Endothelial cell of umbilical vein (primary cell): ENCODE data around the gene KRTAP10-2. TPM values are rescaled to one million over a fixed set of nuclear protein-coding genes. Genes with fewer than 3 reads are reported as not detected.

Experiments used
- BruUV-seq: library from RNA; stranded (reverse); fragments of 400-500 nt; replicated peaks from 2 replicates; lab custom pipeline; 2021; lab: Mats Ljungman, UMichigan
- CTCF ChIA-PET: fragments of 300-600, 350-600 bp; sonication (Branson Sonifier 250); formaldehyde crosslinking; loops from one replicate; lab custom pipeline; 2021; ENCODE audit warnings: antibody characterized with exemption, inconsistent platforms; lab: Charles Lee
- POLR2A ChIA-PET: fragments of 300-600, 350-600 bp; sonication (Branson Sonifier 250); formaldehyde crosslinking; loops from one replicate; lab custom pipeline; 2021; ENCODE audit warnings: antibody characterized with exemption, inconsistent platforms; lab: Charles Lee
- DNase-seq: peaks from one replicate; pipeline ENCODE4 v3.0.0-alpha.2; 2011; ENCODE audit warnings: low read depth, low spot score
- FAIRE-seq: peaks from 2 replicates; lab custom pipeline; 2011; peaks lifted over from hg19 to GRCh38; lab: Jason Lieb, UNC
- H2AFZ ChIP-seq: 2 replicates; pipeline ENCODE4 v1.6.0; 2012; ENCODE audit warnings: low read depth, low read length, control low read depth, inconsistent platforms
- H3K27ac ChIP-seq: 2 replicates; pipeline ENCODE4 v1.5.1; 2011; ENCODE audit warnings: low read depth, mild to moderate bottlenecking, control low read depth, low read length, moderate library complexity; ENCODE audit not compliant: insufficient read depth
- H3K27me3 ChIP-seq, 2 experiments: 2 replicates each; pipeline versions ENCODE4 v1.6.0 to v1.6.1; 2011; ENCODE audit warnings: low read length in 2 of 2, mixed read lengths in 1 of 2; ENCODE audit not compliant: control insufficient read depth in 2 of 2, insufficient read depth in 2 of 2
- H3K36me3 ChIP-seq, 2 experiments: 2 replicates in 1 of 2; 3 replicates in 1 of 2; pipeline ENCODE4 v1.5.1; 2011; ENCODE audit warnings: low read length in 2 of 2, mild to moderate bottlenecking in 1 of 2, moderate library complexity in 1 of 2; ENCODE audit not compliant: control insufficient read depth in 2 of 2, insufficient read depth in 2 of 2; ENCODE audit errors: extremely low read depth in 1 of 2
- H3K4me1 ChIP-seq: 3 replicates; pipeline ENCODE4 v1.5.1; 2011; ENCODE audit warnings: mild to moderate bottlenecking, low read length; ENCODE audit not compliant: control insufficient read depth, insufficient read depth; ENCODE audit errors: extremely low read depth
- H3K4me2 ChIP-seq: 2 replicates; pipeline ENCODE4 v1.6.1; 2011; ENCODE audit warnings: low read length, control low read depth, mixed read lengths; ENCODE audit not compliant: insufficient read depth
- H3K4me3 ChIP-seq, 3 experiments: fragments of 200-600 bp in 1 of 3; sonication (generic), shearing (Covaris generic) in 1 of 3; replicated peaks in 1 of 3; 2 replicates each; pipeline ENCODE4 v1.5.1; 2011 to 2016; ENCODE audit warnings: control low read depth in 3 of 3, low read length in 3 of 3, mild to moderate bottlenecking in 2 of 3, inconsistent platforms in 1 of 3, low read depth in 1 of 3, moderate library complexity in 1 of 3; ENCODE audit not compliant: insufficient read depth in 1 of 3
- H3K79me2 ChIP-seq: 2 replicates; pipeline ENCODE4 v1.6.0; 2012; ENCODE audit warnings: low read length, inconsistent platforms; ENCODE audit not compliant: control insufficient read depth, insufficient read depth
- H3K9ac ChIP-seq: replicated peaks from 2 replicates; pipeline ENCODE3; 2011; ENCODE audit warnings: low read length, control low read depth; ENCODE audit not compliant: insufficient read depth; ENCODE audit errors: extremely low read depth
- H3K9me1 ChIP-seq: replicated peaks from 3 replicates; pipeline ENCODE4 v1.6.0; 2011; ENCODE audit warnings: mild to moderate bottlenecking, low read length; ENCODE audit not compliant: control insufficient read depth, insufficient read depth; ENCODE audit errors: extremely low read depth
- H3K9me3 ChIP-seq: replicated peaks from 2 replicates; pipeline ENCODE4 v1.5.1; 2012; ENCODE audit warnings: low read length, inconsistent platforms; ENCODE audit not compliant: control insufficient read depth, insufficient read depth
- H4K20me1 ChIP-seq: replicated peaks from 2 replicates; pipeline ENCODE3; 2011; ENCODE audit warnings: mild to moderate bottlenecking, low read length; ENCODE audit not compliant: control insufficient read depth, insufficient read depth; ENCODE audit errors: extremely low read depth
- EZH2 ChIP-seq: IDR thresholded peaks from 2 replicates; pipeline ENCODE4 v1.6.1; 2012; ENCODE audit warnings: borderline replicate concordance, low read depth, mild to moderate bottlenecking, moderate library complexity, low read length, inconsistent platforms; ENCODE audit not compliant: severe bottlenecking
- FOS ChIP-seq: IDR thresholded peaks from 2 replicates; pipeline ENCODE4 v1.6.1; 2011; ENCODE audit warnings: mild to moderate bottlenecking, low read length, moderate library complexity, borderline replicate concordance; ENCODE audit not compliant: insufficient read depth
- GATA2 ChIP-seq: IDR thresholded peaks from 2 replicates; pipeline ENCODE4 v1.7.0; 2011; ENCODE audit warnings: low read depth, mild to moderate bottlenecking, moderate library complexity, mixed read lengths, low read length; ENCODE audit not compliant: insufficient read length, insufficient read depth
- JUN ChIP-seq: IDR thresholded peaks from 2 replicates; pipeline ENCODE4 v1.6.1; 2011; ENCODE audit warnings: borderline replicate concordance, low read depth; ENCODE audit not compliant: insufficient read length, insufficient read depth
- MYC ChIP-seq: IDR thresholded peaks from one replicate; pipeline ENCODE4 v1.6.1; 2011; ENCODE audit warnings: mild to moderate bottlenecking, low read depth, low read length
- POLR2A ChIP-seq: IDR thresholded peaks from 2 replicates; pipeline ENCODE4 v1.6.1; 2012; ENCODE audit warnings: low read depth, mild to moderate bottlenecking, control low read depth, low read length
- POLR2AphosphoS5 ChIP-seq: IDR thresholded peaks from 2 replicates; pipeline ENCODE4 v1.6.1; 2012; ENCODE audit warnings: low read depth, mild to moderate bottlenecking, control low read depth, low read length, moderate library complexity; ENCODE audit not compliant: insufficient read depth
- dilution Hi-C: fragments of 300-500 bp; cut with MboI; formaldehyde crosslinking; loops from one replicate; pipeline ENCODE4 v1.15.0; 2019; ENCODE audit warnings: low sequenced_read_pairs; ENCODE audit not compliant: extremely low pct_ligation_motif_present
- intact Hi-C: fragments of 100-400 bp; cut with micrococcal nuclease; formaldehyde crosslinking; loops from one replicate; pipeline ENCODE4 v1.10.0; 2022
- polyA plus RNA-seq, 4 experiments: library from polyadenylated mRNA; depleted of rRNA in 3 of 4; stranded (reverse) in 3 of 4; unstranded in 1 of 4; fragments of >200 nt; gene quantifications; 2 replicates each; pipeline versions ENCODE4 v1.2.1 to v1.2.3, GENCODE V29; 2011 to 2012; ENCODE audit warnings: missing spikeins in 1 of 4
- total RNA-seq: library from RNA; stranded (reverse); gene quantifications from 2 replicates; pipeline ENCODE4 v1.2.3, GENCODE V29; 2021
- TF ChIP-seq, protein P1 (sequence below), 2 donors: IDR thresholded peaks; 1 replicate in 1 of 2; 2 replicates in 1 of 2; pipeline ENCODE4 v1.5.1; 2011; ENCODE audit warnings: low read length in 2 of 2, mild to moderate bottlenecking in 2 of 2, moderate library complexity in 2 of 2, control low read depth in 1 of 2, inconsistent platforms in 1 of 2, low read depth in 1 of 2; ENCODE audit not compliant: insufficient read depth in 1 of 2; ENCODE audit errors: extremely low read depth in 1 of 2
- TF ChIP-seq, protein P2 (sequence below): IDR thresholded peaks from 2 replicates; pipeline ENCODE4 v1.6.1; 2011; ENCODE audit not compliant: insufficient read depth, insufficient read length

The KRTAP10-2 gene
- total and polyA plus RNA-seq, 2 donors (not counting 3 experiments of a cell fraction or from before 2014, with no cell fraction given): not detected

DNA sequence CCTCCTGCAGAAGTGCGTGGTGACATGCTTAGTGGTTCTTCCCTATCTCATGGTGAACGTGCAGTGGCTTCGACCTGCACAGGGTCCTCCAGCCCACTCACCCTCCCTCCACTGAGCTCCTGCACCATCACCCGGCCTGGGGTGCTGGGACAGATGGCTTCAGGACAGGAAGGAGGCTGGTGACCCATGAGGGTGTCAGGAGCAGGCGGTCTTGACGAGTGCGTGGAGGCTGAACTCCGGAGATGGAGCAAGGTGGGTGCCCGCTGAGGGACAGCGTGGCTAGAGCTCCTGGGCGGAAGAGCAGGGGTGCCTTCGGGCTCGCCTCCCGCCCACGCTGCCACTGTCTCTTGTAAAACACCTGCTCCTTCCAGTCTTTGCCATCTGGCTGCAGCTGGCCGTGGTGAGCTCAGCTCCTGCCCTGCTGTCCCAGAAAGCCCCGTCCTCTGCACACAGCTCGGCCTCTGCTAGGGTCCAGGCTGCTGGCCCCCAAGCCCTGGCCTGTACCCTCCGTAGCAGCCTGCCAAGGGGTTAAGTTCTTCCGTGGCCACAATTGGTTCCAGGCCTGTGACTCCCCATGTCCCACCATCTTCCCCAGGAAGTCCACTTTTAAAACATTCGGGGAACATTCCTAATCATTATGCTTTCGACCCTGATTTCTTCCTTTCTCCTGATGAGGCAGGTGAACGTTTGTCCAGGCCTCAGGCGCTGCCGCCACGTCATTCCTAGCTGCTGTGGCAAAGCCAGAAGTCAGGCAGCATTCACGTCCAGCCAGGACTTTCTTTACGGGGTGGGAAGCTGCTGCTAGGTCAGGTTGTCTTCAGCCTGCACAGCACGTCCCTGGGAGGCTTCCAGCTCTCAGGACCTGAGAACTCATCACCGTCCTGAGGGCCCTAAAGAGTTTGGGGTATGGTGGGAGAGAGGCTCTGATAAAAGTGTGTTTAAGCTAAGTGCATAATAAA, 19.4 kb downstream of the KRTAP10-2 start:
- H2AFZ ChIP-seq: no peak overlapping the region
- no TSS peak for BruUV-seq
- no peaks in the 10 kb centered on the region for H3K79me2 ChIP-seq
- no peaks in the 10 kb centered on the region for H4K20me1 ChIP-seq
- no peak for FAIRE-seq
- H3K36me3 ChIP-seq: no peaks in the 10 kb centered on the region
- TF ChIP-seq, protein P1, sequence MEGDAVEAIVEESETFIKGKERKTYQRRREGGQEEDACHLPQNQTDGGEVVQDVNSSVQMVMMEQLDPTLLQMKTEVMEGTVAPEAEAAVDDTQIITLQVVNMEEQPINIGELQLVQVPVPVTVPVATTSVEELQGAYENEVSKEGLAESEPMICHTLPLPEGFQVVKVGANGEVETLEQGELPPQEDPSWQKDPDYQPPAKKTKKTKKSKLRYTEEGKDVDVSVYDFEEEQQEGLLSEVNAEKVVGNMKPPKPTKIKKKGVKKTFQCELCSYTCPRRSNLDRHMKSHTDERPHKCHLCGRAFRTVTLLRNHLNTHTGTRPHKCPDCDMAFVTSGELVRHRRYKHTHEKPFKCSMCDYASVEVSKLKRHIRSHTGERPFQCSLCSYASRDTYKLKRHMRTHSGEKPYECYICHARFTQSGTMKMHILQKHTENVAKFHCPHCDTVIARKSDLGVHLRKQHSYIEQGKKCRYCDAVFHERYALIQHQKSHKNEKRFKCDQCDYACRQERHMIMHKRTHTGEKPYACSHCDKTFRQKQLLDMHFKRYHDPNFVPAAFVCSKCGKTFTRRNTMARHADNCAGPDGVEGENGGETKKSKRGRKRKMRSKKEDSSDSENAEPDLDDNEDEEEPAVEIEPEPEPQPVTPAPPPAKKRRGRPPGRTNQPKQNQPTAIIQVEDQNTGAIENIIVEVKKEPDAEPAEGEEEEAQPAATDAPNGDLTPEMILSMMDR (IDR thresholded peaks at IDR 0.05; ENCODE audit: extremely low read depth in 1 of 2, insufficient read depth in 1 of 2, low read depth in 1 of 2, low read length in 2 of 2): no peak
- TF ChIP-seq GATA2 (no peak), MYC (no peak), POLR2AphosphoS5 (no peak), FOS (no peak), POLR2A (no peak), EZH2 (no peak), JUN (no peak)
- TF ChIP-seq, protein P2, sequence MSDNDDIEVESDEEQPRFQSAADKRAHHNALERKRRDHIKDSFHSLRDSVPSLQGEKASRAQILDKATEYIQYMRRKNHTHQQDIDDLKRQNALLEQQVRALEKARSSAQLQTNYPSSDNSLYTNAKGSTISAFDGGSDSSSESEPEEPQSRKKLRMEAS: no peak
- no peak for DNase-seq
- peaks cover 0 to 3% of the 10 kb centered on the region in 2 experiments for H3K27me3 ChIP-seq
- intact Hi-C loops: no loop called here
- POLR2A ChIA-PET: no interaction called here
- CTCF ChIA-PET: interaction anchor here (1.5 kb wide), 1 partner anchor 14 kb away, joined by 3 read pairs; no protein-coding TSS in a partner anchor
- dilution Hi-C loops: no loop called here
- no peaks in the 10 kb centered on the region for H3K9me3 ChIP-seq
- H3K4me1 ChIP-seq: no peaks in the 10 kb centered on the region
- H3K4me3 ChIP-seq: no peak overlapping the region
- no peak overlapping the region for H3K27ac ChIP-seq
- H3K9ac ChIP-seq: no peak overlapping the region
- H3K9me1 ChIP-seq: no peaks in the 10 kb centered on the region
- H3K4me2 ChIP-seq: no peak overlapping the region
